Loucy (cell line): ENCODE results near the gene ZFYVE1.

ENCODE experiments used
- EZH2phosphoT487 ChIP-seq: fragments of 200-600 bp; IDR thresholded peaks from 2 replicates; pipeline ENCODE4 v1.6.1; 2018; ENCODE audit warnings: antibody characterized with exemption, mild to moderate bottlenecking, moderate library complexity, borderline replicate concordance
- TF ChIP-seq, protein P1 (sequence below): fragments of 200-600 bp; sonication (generic); conservative IDR thresholded peaks from 2 replicates; pipeline ENCODE4 v1.5.1; 2014; ENCODE audit warnings: mild to moderate bottlenecking, antibody characterized with exemption, low read length

DNA sequence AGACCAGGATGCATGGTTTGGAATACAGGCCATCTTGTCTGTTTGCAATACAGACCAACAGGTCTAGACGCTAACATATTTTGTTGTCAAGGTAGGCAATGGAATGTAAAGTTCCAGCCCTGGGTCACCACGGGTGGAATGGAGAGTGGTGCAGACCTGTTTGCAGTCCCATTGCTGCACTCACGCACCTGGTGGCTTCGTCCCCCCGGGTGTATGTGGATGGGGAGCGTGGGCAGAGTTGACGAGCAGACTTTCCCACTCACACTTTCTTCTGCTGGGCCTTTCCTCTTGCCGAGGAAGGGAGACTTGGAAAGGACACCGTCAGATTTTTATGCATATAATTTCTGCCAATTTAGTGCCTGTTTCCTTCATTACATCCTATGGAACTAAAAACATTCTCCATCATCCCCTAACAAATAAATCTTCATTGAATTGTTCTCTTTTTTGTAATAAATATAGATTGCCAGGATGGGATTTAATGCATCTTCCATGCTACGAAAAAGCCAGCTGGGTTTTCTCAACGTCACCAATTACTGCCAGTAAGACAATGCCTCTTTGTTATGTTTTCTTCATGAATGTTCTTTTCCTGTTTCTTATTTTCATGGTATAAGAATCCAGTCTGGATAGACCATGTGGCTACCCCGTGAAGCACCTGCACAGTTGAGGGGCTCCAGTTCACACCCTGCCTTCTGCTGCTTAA, 85.5 kb downstream of the ZFYVE1 start:
- TF ChIP-seq, protein P1, sequence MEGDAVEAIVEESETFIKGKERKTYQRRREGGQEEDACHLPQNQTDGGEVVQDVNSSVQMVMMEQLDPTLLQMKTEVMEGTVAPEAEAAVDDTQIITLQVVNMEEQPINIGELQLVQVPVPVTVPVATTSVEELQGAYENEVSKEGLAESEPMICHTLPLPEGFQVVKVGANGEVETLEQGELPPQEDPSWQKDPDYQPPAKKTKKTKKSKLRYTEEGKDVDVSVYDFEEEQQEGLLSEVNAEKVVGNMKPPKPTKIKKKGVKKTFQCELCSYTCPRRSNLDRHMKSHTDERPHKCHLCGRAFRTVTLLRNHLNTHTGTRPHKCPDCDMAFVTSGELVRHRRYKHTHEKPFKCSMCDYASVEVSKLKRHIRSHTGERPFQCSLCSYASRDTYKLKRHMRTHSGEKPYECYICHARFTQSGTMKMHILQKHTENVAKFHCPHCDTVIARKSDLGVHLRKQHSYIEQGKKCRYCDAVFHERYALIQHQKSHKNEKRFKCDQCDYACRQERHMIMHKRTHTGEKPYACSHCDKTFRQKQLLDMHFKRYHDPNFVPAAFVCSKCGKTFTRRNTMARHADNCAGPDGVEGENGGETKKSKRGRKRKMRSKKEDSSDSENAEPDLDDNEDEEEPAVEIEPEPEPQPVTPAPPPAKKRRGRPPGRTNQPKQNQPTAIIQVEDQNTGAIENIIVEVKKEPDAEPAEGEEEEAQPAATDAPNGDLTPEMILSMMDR: no peak
- no peak for TF ChIP-seq EZH2phosphoT487
